GM18873 (cell line): ENCODE results near the gene COPE.

Experiments
- ATAC-seq: cut with Tn5 transposase; IDR thresholded peaks from one replicate; pipeline ENCODE4 v1.9.1; 2021; ENCODE audit warnings: mild to moderate bottlenecking, moderate library complexity, moderate number of reproducible peaks; ENCODE audit not compliant: unreplicated experiment, low FRiP score

Gene COPE

GRCh38 chr19:18896421-18896841 lies 22.8 kb downstream of the COPE start:
- ATAC-seq: no peak

- ATAC-seq: no peak
These were observed 23.3 kb downstream of the COPE start, which contains the start of gene CERS1 for GRCh38 chr19:18895824-18896341. Gene CERS1, minus strand, starts transcription at chr19:18896158. Its CDS starts 86 bp downstream, at chr19:18896072.

- ATAC-seq: no peak
These were observed 24.0 kb downstream of the COPE start for GRCh38 chr19:18895038-18895823.

- ATAC-seq: no peak
These were observed 24.7 kb downstream of the COPE start for GRCh38 chr19:18894254-18895037.

GRCh38 chr19:18893587-18894253 lies 25.5 kb downstream of the COPE start:
- ATAC-seq: no peak

- ATAC-seq: no peak
These were observed 29.0 kb downstream of the COPE start for GRCh38 chr19:18889949-18890745.

- ATAC-seq: no peak
These were observed 32.2 kb downstream of the COPE start for GRCh38 chr19:18886972-18887371.

GRCh38 chr19:18883526-18884304 lies 35.5 kb downstream of the COPE start:
- no peak for ATAC-seq

GRCh38 chr19:18881491-18881890 lies 37.7 kb downstream of the COPE start:
- ATAC-seq: no peak

GRCh38 chr19:18879579-18880373 lies 39.4 kb downstream of the COPE start:
- no peak for ATAC-seq

GRCh38 chr19:18878858-18879578 lies 40.2 kb downstream of the COPE start:
- ATAC-seq: no peak

GRCh38 chr19:18878058-18878797 lies 41.0 kb downstream of the COPE start:
- no peak for ATAC-seq

- ATAC-seq: no peak
These were observed 42.3 kb downstream of the COPE start for GRCh38 chr19:18876865-18877264.

GRCh38 chr19:18875726-18876125 lies 43.5 kb downstream of the COPE start:
- no peak for ATAC-seq

- ATAC-seq: no peak
These were observed 47.6 kb downstream of the COPE start for GRCh38 chr19:18871543-18871942.

GRCh38 chr19:18870531-18871172 lies 48.5 kb downstream of the COPE start:
- ATAC-seq: no peak
